NCI-H82 treated with DMSO at 0.1 percent for 48 hours (cell line): Measurements from ENCODE around the gene PHF3.

ENCODE experiments used
- DNase-seq: peaks from one replicate; lab custom pipeline; 2025; ENCODE audit not compliant: unreplicated experiment; lab: John Stamatoyannopoulos, UW

PHF3 gene, protein sequence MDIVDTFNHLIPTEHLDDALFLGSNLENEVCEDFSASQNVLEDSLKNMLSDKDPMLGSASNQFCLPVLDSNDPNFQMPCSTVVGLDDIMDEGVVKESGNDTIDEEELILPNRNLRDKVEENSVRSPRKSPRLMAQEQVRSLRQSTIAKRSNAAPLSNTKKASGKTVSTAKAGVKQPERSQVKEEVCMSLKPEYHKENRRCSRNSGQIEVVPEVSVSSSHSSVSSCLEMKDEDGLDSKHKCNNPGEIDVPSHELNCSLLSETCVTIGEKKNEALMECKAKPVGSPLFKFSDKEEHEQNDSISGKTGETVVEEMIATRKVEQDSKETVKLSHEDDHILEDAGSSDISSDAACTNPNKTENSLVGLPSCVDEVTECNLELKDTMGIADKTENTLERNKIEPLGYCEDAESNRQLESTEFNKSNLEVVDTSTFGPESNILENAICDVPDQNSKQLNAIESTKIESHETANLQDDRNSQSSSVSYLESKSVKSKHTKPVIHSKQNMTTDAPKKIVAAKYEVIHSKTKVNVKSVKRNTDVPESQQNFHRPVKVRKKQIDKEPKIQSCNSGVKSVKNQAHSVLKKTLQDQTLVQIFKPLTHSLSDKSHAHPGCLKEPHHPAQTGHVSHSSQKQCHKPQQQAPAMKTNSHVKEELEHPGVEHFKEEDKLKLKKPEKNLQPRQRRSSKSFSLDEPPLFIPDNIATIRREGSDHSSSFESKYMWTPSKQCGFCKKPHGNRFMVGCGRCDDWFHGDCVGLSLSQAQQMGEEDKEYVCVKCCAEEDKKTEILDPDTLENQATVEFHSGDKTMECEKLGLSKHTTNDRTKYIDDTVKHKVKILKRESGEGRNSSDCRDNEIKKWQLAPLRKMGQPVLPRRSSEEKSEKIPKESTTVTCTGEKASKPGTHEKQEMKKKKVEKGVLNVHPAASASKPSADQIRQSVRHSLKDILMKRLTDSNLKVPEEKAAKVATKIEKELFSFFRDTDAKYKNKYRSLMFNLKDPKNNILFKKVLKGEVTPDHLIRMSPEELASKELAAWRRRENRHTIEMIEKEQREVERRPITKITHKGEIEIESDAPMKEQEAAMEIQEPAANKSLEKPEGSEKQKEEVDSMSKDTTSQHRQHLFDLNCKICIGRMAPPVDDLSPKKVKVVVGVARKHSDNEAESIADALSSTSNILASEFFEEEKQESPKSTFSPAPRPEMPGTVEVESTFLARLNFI (N-terminal part only)

DNA sequence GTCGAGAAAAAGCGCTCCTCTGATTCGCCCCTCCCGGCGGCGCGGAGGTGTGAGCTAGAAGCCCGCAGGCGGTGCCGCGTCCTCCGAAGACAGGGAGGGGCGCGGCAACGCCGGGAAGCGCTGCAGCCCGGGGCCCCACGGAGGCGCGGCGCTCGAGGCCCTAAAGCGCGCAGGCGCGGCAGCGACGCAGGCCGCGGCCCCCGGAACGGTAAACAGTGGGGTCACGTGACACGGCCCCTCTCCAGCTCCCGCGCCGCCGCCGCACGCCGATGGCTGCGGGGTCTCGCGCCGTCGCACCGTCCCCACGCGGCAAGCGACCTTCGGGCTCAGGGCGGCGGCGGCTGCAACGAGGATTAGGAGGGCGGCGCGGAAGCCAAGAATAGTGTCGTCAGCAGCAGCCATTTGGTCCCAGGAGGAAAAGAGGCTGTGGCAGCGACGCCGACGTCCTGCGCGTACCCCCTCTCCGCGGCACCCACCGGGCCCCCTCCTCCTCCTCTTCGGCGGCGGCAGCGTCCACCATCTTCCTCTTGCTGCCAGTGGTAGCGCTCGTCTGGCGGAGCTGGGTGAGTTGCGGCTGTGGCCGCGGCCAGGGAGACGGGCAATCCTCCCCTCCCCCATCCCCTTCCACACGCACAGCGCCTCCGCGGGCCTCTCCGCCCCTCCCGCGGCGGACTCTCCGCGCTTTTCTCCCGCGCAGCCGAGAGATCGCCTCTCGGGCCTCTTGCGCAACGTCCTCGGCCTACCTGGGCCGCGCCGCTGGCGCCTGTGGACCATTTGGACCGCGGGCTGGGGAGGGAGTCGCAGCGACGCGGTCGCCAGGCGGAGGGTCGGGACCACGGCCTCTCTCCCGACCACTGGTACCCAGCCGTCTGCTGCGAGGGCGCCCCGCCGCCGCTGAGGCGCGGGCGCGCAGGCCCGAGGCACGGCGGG lies at the start of gene PHF3:
TSS of gene PHF3 (plus strand) at position 215 of the 930 bp plus-strand sequence. CDS start 10,750 bp downstream, outside the sequence.
- DNase-seq = peak; percentile 68

DNA sequence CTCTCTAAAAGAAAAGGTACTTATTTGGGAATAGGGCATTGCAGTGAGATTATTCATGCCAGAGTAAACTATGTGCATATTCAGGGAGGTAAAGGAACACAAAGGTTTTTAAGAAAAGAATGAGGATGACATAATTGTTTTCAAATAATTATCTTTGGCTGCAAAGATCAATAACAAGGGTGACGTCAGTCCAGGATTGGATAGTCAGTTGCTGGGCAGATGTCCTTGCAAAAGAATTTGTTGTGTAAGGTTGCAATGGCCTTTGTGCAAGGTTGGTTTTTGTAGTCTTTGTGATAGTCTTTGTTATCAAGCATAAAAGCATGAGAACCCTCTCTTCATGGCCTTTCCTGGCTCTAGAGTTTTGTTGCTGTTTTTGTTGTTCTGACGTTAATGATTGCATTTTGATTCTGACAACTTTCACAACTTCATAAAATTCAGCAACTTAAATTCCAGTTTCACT lies 45.6 kb upstream of the PHF3 start:
- DNase-seq = no peak

DNA sequence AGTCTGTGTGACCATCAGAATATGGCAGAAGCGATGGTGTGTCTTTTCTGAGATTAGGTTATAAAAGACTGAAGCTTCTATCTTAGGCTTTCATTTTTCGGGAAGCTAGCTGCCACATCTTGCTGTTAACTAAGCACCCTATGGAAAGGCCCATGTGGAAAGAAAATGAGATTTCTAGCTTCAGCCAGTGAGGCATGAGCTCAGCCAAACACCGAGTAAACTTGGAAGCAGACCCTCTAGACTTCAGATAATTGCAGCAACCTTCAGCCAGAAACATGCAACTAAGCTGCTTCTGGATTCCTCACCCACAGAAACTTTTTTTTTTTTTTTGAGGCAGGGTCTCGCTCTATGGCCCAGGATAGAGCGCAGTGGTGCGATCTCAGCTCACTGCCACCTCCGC lies 42.7 kb upstream of the PHF3 start:
- DNase-seq = no peak

DNA sequence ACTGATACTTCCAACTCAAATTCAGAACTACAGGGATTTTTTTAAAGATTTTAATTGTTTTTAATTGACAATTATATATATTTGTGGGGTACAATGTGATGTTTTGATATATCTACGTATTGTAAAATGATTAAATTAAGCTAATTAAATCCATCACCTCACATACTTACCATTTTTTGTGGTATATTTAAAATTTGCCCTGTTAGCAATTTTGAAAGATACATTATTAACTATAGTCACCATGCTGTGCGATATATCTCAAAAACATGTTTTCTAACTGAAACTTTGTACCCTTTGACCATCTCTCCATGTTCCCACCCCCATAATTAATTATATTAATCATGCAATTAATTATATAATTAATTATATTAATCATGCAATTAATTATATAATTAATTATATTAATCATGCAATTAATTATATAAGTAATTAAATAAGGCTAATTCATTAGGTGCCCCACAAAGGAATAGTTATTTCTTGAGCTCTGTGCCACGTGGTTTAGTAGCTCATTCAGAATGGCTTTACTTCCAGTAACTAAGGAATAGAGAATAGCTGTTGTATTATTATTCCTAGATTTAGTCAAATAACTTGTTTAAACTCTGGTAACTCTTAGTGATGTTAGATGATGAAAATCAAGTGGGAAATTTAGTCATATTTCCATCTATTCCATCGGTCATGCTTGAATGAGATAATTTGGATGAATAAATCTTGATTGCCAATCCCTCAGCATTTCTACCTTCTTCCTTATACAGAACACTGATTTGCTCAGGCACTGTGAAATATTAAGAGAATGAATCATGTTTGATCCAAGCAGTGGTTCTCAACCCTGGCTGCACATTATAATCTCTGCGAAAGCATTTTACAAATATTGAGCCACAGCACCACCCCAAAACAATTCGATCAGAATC lies 38.2 kb upstream of the PHF3 start:
- no peak for DNase-seq

DNA sequence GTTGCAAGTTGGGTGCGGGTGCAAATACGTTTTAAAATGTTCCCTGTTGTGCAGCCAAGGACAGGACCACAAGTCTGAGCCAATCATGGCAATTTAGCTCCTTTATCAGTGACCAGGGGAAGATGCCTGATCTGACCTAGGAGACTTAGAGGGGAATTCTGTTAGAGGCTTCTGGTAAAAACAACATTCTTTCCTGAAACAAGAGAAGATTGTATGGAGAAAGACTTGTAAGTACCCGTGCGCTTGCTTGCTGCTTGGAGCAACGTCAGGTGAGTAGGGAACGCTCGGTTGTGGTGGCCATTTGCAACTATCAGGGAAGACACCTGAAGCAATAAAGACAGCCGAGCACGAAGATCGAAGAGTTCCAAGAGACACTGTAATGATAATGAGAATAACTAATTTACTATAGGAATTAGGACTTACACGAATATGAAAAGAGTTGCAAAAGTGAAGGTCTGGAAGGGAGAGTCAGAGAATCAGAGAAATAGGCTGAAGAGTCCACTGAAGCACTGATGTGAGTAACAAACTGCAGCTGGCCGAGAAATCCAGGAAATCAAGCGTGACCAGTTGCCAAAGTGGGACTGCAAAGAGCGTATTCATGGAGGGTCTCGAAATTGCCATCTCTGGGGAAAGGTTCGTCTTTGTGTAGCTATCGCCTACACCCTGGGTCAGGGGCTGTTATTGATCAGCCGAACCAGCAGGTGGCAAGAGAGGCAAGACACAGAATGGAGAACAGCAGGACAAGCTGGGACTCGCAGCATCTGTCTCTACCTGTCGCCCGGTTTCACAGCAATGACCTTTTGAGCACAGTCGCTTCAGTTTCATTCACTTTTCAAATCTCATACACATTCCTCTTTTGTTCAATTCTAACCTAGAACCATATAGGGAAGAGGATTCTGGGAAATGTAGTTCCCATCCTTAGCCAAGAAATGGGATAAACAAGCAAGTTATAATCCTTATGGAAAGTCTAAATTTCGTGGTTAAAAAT lies 37.3 kb upstream of the PHF3 start:
- DNase-seq = peak; percentile 37

DNA sequence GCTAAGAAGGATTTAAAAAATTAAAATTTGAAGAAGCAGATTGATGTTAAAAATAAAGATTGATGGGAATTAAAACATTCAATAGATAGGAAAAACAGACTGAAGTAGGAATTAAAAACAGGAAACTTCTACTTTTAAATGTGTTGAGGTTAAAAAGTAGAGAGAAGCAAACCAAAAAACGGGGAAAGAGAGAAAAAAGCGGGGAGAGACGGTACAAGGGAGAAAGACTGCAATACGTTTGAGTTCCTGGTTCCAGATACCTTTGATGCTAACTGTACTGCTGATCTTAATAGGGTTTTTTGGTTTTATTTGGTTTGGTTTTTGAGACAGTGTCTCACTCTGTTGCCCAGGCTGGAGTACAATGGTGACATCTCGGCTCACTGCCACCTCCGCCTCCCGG lies 36.4 kb upstream of the PHF3 start:
- DNase-seq = no peak

DNA sequence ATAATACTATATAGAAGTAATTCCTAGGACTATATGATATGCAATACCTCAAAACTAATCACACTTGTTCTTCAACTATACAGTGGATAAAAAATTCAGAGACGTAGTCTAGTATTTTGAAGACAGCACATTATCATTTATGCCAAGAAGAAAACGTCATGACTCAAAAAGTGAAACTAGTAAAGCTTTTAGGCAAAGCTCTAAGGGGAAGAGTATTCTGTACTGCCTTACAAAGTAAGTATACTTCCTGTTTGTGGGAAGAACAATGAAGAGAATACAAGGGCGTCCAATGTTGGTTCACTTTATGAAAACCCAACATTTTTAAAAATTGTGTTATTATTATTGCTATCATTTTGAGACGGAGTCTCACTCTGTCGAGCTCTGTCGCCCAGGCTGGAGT lies 35.5 kb upstream of the PHF3 start:
- DNase-seq = no peak

DNA sequence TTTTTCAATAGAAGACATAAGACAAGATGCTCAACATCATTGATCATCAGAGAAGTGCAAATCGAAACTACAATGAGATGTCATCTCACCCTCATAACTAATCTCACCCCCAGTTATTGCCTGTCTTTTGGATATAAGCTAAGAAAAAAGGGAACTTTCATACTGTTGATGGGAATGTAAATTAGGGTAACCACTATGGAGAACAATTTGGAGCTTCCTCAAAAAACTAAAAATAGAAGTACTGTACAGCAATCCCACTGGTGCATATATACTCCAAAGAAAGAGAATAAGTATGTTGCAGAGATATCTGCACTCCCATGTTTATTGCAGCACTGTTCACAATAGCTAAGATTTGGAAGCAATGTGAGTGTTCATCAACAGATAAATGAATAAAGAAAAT lies 26.4 kb upstream of the PHF3 start:
- no peak for DNase-seq

DNA sequence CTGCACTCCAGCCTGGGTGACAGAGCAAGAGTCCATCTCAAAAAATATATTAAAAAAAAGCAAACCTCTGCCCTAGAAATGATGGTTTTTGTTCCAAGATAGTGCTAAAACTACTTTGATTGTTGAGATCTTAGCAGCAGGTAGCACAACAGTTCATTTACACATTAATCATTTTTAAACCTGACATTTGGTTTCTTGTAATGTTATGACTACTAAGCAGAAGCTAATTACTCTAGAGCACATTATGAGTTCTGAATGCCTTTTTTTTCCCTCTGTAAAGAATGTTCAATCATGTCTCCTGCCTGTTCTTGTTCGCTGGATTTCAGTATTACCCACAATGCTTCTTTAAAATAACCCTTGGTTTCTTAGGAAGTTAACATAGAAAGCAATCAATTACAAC lies 24.7 kb upstream of the PHF3 start:
- no peak for DNase-seq

DNA sequence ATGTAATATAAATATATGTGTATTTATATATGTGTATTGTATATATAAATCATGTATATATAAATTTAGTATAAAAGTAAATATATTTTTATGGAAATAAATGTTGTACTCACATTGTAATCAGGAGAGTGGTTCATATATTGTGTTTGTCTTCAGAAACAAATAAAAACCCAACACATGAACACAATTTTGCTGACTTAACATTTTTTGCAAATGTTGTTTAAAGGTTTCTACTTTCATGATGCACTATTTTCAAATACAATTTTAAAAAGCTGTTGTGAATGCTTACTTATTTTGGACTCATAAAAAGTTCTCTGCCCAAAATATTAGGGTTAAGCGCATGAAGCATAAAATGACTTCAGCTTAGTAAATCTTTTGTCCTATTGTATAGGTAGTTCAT lies 24.0 kb upstream of the PHF3 start:
- no peak for DNase-seq

DNA sequence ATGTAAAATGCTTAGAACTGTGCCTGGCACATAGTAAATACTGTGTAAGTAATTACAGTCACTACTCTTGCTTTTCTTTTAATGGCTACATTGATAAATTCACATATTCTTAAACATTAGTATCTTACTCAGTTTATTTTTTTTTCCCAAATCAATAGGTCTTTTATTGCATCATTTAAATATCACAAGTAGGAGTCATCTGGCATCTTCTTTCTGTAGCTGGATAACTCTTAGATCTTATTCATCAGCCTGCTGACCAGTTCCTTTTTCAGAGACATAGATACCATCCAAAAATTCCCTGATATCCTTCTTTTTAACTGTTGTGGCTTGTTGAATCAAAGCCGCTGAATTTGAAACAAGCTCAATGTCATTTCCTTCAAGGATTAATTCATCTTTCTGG lies 20.0 kb upstream of the PHF3 start:
- DNase-seq = no peak

DNA sequence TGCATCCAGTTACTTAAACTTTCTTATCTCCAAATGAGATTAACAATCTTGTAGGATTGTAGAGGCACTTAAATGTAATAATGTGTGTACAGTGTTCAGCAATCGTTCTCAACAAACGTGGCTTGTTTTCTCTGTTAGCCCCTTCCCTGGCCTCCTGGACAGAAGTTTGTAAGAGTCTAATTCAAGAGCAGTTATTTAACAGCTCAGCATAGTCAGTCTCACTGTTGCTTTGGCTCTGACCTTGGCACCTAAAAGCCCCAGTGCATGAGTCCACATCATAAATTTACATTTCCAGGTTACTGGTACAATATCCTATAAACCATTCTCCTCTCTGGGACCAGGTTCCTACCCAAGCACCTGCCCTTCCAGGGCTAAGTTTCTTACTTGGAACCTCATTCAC lies 11.5 kb upstream of the PHF3 start:
- DNase-seq = no peak

DNA sequence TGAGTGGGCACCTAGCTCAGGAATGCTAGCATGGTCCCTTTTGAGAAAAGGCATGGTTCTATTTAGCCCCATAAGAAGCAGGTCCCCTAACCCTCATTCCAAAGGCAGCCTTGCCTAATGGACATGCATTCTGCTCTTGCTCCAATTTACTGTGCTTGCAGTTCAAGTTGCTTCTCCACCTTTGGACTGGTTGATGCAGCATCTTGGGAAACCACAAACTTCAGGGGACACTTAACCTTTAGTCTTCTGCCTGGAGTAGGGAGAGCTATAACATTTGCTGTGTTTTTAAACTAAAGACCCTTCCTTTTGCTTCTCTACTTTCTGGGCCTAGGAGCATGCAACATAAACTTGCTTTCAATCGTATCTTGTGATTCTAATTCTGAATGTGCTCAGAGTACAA lies 5.1 kb upstream of the PHF3 start:
- no peak for DNase-seq

DNA sequence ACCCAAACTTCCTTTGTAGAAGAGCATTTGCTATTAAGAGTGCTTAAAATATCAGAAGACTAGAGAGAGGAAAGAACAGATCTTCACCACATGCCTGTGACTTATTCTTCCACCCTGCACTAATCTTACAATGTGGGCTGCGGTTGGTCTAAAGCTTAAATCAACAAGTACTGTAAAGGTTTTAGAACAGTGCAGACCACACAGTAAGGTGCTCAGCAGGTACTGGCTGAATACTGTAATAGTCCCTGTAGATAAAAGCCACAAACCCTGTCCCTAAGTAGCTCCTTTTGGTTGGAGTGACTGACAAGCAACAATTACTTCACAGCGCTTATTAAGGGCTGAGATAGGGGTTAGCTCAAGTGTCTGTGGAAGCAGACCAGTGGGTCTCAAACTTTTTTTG lies 972 bp upstream of the PHF3 start:
- no peak for DNase-seq

DNA sequence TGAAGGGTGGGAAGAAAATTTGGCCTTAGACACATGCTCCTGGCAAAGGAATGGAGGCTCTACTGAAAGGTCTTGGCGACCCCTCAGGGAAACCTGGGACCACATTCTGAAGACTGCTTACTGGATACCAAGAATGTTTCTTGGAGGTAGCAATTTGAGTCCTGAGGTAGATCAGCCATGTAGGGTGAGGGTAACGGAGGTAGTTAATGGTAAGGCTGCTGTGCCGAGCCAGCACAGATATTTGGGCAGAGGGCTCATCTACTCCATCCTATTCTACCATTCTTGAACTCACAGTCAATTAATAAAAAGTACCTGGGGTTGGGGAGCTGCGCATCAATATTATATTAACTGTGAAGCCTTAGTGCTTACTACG lies 401 bp upstream of the PHF3 start:
- DNase-seq = no peak

DNA sequence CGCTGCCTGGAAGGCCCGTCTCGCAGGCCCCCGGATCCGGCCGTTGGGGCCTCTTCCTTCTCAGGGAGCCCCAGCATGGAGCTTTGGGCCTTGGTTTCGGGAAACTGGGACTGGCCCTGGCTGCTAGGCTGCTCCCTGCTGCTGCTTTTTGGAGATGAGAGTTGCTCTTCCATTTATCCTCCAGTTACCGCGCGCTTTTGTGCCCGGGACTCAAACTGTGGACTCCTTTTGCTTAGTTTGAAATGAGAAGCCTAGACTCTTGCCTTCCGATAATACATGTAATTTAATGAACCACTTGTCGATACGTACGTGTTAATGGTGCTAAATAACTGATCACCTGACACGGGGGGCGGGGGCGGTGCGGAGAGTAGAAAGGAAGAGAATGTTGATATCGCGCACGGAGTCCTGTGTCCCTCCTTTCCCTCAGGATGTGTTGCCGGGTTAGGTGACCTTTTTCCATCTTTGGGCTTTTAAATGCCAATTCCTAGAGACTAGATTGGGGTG lies 968 bp downstream of the PHF3 start:
- DNase-seq = peak; percentile 8

DNA sequence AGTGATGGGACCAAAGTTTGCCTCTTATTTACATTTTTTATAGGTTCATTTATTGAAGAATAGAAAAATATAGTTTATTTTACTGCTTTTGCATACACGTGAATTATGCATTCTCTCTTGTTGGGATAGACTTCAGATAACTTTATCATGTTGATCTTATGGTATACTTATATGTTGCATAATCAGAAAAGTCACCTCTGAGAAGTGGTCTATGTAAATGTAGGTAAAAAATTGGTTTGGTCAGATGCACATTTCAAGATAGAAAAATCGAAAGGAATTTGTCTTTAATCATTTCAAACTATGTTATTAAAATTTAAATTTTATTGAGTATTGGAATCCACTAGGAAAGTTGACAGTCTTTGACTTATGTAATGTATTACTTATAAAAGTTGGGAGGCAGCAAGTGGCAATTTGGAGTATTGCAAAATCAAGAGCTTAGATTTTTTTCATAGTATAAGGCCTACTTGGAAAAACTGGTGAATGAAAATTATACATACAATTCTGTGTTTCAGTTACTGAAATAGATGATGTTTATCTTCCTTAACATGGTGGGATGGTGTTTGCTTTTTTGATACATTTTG lies 2.4 kb downstream of the PHF3 start:
- DNase-seq = no peak

DNA sequence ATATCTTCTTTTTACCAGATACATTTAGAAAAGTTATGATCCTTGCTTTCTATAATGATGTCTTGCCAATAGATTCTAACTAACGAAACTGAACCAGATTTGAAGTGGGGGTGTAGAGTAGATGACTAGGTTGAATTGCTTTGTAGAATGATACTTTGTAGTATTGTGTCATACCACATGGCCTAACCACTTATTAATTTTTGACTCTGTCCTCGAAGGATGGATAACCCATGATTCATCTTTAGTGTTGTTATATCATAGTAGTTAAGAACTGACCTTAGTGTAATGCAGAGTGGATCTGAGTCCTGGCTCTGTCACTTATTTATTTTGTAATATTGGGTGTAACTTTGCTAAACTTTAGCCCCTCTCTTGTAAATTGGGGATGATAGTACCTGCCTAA lies 4.5 kb downstream of the PHF3 start:
- no peak for DNase-seq
